ENCODE measurements around the gene RPL6.
"Not testable (repeated sequence)": the region's sequence is repeated elsewhere in the genome, so short reads cannot be mapped to it uniquely, and the experiment has no call there.

RPL6 gene

DNA sequence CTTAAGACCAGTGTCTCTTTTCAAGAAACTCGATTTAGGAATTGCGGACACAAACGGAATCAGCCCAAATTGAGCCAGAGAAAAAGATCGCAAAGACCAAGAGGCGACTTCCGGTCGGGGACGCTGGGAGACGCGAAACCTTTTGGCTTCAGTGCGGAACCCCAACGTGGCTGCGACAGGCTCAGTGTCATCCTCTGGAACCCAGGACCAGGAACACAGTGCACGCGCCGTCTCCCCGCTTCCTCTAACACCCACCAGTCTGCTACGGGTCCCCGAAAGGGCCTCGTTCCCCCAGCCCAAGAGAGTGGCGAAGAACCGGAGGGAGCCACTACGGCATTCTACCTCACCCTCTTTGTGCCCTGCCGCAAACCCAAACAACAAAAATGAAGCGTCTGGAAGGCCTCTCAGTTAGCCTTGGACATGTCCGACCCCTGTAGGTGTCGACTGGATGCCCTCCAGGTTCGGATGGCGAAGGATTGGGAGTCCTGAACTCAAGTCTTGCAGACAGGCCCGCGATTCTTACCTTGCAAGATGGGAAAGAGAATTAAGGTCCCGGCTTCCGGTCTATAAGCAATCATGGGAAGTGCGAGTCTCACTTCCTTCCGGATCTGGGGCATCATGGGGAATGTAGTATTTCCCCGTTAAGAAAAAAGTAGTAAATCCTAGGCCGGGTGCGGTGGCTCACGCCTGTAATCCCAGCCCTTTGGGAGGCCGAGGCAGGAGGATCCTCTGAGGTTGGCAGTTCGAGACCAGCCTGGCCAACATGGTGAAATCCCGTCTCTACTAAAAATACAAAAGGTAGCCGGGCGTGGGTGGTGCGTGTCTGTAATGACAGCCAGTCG, at the start of gene RPL6:
Gene RPL6, minus strand, starts transcription at position 542 of the 842 bp plus-strand sequence. CDS start 949 bp downstream, outside the sequence.
- DNase-seq (ENCODE audit: low read depth in 2 of 2), result peak; percentile 51 to 66

DNA sequence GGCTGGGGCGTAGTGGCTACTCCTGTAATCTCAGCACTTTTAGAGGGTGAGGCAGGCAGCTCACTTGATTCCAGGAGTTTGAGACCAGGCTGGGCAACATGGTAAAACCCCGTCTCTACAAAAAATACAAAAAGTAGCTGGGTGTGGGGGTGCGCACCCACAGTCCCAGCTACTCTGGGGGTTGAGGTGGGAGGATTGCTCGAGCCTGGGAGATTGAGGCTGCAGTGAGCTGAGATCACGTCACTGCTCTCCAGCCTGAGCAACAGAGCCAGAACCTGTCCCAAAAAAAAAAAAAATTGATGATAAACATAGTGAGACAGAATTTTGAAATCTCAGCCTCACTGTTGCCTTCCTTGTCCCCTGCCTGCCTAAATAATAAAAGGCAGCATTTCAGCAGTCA, 49.3 kb upstream of the RPL6 start:
- no peak for DNase-seq (ENCODE audit: low read depth in 2 of 2)

DNA sequence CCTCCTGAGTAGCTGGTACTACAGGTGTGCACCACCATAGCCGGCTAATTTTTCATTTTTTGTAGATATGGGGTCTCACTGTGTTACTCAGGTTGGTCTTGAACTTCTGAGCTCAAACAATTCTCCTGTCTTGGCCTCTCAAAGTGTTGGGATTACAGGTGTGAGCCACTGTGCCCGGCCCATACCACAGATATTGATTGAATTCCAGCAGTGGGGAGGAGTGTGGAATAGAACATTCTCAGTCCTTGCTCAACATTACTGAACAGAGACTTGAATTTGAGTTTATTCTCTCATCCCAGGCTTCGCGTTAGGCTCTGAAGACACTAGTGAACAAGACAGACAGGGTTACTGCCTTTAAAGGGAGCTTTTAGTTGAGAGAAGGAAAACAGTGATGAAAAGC, 48.9 kb upstream of the RPL6 start:
- DNase-seq (ENCODE audit: low read depth in 2 of 2), result no peak

DNA sequence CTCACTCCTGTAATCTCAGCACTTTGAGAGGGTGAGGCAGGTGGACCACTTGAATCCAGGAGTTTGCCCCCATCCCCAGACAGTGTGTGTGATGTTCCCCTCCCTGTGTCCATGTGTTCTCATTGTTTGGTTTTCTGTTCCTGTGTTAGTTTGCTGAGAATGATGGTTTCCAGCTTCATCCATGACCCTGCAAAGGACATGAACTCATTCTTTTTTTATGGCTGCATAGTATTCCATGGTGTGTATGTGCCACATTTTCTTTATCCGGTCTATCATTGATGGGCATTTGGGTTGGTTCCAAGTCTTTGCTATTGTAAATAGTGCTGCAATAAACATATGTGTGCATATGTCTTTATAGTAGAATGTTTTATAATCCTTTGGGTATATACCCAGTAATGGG, 47.7 kb upstream of the RPL6 start:
- DNase-seq (ENCODE audit: low read depth in 2 of 2), result not testable (repeated sequence)

DNA sequence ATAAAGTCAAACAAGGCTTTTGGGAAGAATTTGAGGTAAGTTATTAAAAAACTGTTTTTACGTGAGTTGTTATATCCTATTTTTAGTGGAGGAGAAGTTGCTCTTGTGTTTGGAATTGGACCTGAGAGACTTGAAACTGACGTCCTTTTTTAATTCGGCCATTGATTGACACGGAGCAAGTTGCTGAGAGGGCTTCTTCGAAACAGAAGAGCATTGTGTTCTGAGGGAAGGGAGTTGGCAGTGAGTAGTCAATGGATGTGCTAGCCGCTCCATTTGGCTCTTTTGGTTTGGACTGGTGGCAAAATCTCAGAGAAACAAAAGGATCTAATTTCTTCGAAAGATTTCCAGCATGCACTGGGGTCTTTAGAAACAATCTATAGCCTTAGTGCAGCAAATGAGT, 46.6 kb upstream of the RPL6 start:
- no peak for DNase-seq (ENCODE audit: low read depth in 2 of 2)

DNA sequence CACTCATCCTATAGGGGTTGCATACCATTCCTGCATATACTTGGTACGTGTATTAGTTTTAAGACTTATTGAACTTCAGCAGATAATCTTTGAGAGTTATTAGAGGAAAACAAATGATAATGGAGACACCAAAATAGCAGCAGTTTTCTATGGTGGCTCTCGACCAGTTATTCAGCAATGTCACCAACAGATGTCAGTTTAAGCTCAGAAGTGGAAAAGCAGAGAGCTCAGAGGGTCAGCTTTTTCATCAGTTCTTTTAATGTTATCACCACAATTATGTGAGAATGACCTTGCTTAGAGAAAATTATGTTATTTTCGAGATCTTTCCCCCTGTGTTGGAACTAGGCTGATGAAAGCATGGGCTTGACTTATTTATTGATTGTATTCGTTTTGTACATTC, 41.3 kb upstream of the RPL6 start:
- DNase-seq (ENCODE audit: low read depth in 2 of 2), result no peak

DNA sequence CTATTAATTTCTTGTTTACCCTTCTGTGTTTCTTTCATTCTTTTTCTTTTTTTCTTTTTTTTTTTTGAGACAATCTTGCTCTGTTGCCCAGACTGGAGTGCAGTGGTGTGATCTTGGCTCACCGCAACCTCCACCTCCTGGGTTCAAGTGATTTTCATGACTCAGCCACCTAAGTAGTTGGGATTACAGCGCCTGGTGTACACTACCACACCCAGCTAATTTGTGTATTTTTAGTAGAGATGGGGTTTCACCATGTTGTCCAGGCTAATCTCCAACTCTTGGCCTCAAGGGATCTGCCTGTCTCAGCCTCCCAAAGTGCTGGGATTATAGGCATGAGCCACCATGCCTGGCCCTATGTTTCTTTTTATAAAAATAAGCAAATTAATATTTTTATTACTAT, 38.8 kb upstream of the RPL6 start:
- not testable (repeated sequence) for DNase-seq (ENCODE audit: low read depth in 2 of 2)

DNA sequence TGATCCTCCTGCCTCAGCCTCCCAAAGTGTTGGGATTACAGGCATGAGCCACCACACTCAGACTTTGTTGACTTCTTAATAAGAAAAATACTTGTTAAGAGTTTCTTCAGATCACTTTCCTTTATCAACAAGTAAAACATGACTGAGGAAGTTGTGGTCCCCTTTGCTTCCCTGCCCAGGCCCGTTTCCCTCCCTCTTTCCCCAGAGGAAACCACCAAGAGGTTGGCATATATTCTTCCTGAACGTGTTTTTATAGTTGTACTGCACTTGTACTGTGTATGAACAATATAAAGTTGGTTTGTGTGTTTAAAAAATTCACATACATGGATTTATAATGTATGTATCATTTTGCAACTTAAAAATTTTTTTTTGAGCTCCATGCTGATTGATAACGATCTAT, 37.7 kb upstream of the RPL6 start:
- no peak for DNase-seq (ENCODE audit: low read depth in 2 of 2)

DNA sequence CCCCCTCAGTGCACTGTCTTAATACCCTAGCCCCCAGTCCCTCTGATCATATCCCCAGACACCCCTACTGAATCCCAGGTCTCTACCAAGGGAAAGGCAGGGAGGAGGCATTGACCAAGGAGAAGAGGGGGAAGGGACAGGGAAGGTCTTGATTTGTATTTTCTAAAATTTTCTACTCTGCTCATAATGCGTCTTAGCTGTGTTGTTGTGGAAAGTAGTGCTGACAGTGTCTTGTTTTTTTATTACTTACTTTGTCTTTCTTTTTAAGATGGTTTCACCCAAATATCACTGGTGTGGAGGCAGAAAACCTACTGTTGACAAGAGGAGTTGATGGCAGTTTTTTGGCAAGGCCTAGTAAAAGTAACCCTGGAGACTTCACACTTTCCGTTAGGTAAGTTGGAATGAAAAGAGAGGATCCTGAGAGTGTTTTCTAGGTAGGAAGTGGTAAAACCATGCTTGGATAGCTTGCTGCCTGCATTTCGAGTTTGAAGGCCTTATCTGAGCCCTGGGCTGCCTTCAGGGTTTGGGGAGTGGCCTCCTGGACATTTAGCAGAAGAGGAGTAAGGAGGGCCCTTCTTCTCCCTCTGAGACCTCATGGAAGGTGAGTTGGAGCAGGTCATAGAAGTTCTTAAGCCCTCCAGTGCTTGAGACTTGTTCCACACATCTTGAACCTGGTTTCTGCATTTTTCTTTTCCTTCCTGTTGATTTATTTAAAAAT, 36.8 kb upstream of the RPL6 start:
- DNase-seq (ENCODE audit: low read depth in 2 of 2), result no peak

DNA sequence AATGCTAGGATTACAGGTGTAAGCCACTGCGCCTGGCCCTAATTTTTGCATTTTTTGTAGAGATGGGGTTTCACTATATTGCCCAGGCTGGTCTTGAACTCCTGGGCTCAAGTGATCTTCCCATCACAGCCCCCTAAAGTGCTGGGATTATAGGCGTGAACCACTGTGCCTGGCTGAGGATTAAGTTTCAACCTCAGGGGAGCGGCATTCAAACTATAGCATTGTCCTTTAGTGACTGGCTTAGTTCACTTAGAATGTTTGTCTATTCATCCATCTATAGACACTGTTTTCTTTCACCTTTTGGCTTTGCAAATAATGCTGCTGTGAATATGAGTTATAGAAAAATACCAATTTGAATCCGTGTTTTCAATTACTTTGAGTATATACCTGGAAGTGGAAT, 34.5 kb upstream of the RPL6 start:
- DNase-seq (ENCODE audit: low read depth in 2 of 2), result no peak

DNA sequence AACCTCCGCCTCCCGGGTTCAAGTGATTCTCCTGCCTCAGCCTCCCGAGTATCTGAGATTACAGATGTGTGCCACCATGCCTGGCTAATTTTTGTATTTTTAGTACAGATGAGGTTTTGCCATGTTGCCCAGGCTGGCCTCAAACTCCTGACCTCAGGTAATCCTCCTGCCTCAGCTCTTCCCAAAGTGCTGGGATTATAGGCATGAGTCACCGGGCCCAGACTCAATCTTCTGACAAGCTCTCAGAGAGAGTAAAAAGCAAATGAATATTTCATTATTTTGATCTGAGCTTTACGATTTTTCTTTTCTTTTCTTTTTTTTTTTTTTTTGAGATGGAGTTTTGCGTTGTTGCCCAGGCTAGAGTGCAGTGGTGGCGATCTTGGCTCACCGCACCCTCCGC, 31.2 kb upstream of the RPL6 start:
- DNase-seq (ENCODE audit: low read depth in 2 of 2), result not testable (repeated sequence)

DNA sequence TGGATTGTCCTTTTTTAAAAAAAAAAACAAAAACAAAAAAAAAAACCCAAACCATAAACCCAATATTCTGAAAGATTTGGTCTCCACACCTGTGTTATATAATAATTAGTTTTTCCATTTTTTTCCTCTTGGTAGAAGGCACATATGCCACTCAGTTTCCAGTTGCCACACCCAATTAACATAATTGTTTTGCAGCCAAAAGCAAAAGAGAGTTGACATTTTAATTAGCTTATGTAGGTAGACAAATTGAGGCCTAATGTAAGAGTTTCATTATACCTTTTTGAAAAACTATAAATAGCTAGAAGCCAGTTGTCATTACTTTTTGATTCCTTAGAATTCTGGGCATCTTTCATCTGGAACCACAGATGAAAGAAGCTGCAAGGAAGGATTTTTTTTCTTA, 30.4 kb upstream of the RPL6 start:
- no peak for DNase-seq (ENCODE audit: low read depth in 2 of 2)

DNA sequence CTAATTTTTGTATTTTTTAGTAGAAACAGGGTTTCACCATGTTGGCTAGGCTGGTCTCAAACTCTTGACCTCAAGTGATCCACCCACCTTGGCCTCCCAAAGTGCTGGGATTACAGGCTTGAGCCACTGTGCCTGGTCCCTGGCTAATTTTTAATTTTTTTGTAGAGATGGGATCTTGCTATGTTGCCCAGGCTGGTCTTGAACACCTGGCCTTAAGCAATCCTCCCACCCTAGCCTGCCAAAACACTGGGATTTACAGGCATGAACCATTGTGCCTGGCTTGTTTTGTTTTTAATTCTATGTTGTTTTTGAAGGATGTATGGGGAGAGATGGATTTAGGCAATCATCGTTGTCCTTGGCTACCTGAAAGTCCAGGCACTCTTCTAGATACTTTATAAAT, 29.2 kb upstream of the RPL6 start:
- not testable (repeated sequence) for DNase-seq (ENCODE audit: low read depth in 2 of 2)

DNA sequence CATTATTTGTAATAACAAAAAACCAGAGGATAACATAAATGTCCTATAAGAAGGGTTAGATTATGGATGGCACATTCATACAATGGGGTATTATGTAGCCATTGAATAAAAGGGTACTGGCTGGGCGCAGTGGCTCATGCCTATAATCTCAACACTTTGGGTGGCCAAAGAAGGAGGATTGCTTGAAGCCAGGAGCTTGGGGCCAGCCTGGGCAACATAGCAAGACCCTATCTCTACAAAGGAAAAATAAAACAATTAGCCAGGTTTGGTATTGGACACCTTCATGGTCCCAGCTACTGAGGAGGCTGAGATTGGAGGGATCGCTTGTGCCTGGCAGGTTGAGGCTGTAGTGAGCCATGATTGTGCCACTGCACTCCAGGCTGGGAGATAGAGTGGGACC, 24.1 kb upstream of the RPL6 start:
- DNase-seq (ENCODE audit: low read depth in 2 of 2), result no peak

DNA sequence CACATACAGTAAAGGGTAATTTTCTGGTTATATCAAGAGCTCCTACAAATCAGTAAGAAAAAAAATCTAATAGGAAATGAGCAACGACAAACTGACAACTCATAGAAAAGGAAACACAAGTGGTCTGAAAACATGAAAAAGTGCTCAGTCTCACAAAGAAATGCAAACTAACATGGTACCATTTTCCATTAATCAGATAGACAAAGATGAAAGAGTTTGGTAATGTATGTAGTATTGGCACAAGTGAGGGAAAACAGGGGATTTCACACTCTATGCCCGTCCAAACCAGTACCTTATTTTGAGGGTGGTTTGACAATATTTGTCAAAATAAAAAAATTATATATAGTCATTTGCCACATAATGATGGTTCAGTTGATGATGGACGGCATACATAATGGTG, 22.6 kb upstream of the RPL6 start:
- DNase-seq (ENCODE audit: low read depth in 2 of 2), result no peak

DNA sequence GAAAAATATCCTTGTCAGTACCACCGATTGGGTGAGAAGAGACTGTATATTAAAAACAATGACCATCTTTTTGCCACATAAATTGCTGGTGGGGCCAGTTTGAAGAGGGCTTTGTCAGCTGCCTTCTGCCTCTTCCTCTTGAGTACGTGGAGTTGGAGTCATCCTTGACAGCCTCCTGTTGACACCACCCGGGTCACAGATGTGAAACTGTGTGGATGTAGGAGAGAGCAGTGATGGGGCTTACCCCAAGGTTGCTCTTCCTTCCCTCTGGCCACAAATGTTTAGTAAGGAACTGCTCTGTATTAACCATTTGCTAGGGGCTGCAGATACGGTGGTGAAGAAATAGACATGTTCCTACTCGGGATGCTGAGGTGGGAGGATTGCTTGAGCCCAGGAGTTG, 21.5 kb upstream of the RPL6 start:
- no peak for DNase-seq (ENCODE audit: low read depth in 2 of 2)

DNA sequence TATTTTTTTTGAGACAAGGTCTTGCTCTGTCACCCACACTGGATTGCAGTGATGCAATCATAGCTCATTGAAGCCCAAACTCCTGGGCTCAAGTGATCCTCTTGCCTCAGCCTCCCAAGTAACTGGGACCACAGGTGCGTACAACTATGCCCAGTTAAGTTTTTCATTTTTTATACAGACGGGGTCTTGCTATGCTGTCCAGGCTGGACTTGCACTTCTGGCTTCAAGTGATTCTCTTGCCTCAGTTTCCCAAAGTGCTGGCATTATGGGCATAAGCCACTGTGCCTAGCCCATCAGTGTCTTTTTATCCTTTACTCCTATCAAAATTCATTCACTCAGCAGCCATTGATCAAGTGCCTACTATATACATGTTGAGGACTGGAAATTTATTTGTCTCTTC, 18.4 kb upstream of the RPL6 start:
- DNase-seq (ENCODE audit: low read depth in 2 of 2), result no peak

DNA sequence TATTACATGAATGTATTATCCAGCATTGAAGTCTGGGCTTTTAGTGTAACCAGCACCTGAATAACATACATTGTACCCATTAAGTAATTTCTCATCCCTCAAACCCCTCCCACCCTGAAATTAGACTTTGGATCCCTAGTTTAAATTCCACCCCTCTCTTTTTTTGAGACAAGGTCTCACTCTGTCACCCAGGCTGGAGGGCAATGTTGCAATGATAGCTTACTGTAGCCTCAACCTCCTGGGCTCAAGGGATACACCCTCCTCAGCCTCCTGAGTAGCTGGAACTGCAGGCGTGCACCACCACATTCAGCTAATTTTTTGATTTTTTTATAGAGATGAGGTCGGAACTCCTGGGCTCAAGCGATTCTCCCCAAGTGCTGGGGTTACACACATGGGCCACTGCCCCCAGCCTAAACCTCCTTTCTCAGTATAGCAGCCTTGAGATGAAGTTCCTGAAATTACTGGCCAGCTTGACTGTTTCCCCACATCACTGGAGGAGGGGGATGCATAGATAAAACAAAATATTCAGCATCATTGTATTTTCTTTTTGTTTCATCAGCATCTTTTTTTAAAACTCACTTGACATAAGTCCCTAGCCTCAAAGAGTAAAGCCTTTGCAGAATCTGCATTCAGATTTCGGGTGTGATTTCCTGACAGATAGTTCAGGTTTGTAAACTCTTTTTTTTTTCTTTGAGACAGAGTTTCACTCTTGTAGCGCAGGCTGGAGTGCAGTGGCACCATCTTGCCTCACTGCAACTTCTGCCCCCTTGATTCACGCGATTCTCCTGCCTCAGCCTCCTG, 16.4 kb upstream of the RPL6 start:
- no peak for DNase-seq (ENCODE audit: low read depth in 2 of 2)

DNA sequence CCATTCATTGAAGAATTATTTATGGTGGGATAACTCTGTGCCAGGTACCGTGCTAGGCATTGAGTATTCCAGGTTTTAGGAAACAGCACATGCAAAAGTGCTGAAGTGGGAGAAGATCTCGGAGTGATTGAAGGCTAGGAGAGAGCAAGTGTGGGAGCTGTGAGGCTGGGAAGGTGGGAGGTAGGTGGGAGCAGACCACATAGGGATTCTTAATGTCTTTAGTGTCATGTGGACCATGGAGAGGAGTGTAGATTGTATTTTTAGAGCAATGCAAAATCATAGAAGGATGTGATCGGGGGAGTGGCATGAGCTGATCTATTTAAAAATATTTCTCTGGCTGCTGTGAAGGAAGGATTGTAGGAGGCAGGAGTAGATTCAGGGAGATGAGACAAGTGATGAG, 14.7 kb upstream of the RPL6 start:
- no peak for DNase-seq (ENCODE audit: low read depth in 2 of 2)

DNA sequence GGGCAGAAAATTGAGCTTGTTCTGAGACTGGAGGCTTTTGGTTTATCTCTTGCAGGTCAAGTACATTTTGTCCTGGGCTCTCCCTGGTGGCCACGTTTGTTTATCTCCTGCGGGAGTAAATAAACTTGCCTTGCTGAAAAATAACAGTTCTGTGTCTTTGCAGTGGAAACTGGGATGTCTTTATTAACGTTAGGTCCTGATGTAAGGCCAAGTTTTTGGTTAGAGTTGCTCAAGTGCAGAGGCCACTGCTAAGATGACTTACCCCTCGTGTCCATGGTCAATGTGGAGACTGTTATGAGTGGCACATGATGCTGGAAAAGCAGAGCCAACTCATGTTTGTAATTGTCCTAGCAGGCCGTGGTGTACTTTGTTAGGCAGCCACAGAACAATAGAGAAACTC, 13.1 kb upstream of the RPL6 start:
- DNase-seq (ENCODE audit: low read depth in 2 of 2), result no peak

DNA sequence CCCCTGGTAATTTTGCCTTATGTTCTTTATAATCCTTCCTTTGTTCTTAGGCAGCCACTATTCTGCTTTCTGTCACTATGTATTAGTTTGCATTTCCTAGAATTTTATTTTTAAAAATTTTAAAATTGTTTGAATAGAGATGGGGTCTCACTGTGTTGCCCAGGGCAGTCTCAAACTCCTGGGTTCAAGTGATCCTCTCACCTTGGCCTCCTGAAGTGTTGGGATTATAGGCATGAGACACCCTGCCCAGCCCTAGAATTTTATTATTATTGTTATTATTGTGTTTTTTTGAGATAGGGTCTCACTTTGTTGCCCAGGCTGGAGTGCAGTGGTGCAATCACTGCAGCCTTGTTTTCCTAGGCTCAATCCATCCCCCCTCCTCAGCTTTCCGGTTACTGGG, 12.0 kb upstream of the RPL6 start:
- DNase-seq (ENCODE audit: low read depth in 2 of 2), result no peak

DNA sequence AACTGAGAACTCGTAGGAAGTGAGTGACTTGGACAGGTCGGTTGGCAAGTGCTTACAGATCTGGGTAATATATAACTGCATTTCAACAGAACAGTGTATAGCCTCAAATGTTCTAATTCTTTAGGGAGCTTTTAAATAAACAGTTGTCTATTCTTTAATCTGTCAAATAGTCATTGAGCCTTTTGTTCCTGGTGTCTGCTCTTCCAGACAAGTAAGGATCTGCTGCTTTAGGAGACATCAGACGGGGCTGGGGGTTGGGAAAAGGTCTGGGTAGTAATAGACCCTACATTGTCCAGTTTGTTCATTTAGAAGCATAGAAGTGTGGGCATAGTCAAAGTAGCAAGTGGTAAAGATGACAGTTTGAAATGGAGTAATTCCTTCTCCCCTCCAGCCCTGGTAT, 11.3 kb upstream of the RPL6 start:
- no peak for DNase-seq (ENCODE audit: low read depth in 2 of 2)
